ENCODE measurements around the gene SLC13A1.

GRCh38 chr7:123126691-123127090, 73.1 kb downstream of the SLC13A1 start:
- TF ChIP-seq, protein P1, sequence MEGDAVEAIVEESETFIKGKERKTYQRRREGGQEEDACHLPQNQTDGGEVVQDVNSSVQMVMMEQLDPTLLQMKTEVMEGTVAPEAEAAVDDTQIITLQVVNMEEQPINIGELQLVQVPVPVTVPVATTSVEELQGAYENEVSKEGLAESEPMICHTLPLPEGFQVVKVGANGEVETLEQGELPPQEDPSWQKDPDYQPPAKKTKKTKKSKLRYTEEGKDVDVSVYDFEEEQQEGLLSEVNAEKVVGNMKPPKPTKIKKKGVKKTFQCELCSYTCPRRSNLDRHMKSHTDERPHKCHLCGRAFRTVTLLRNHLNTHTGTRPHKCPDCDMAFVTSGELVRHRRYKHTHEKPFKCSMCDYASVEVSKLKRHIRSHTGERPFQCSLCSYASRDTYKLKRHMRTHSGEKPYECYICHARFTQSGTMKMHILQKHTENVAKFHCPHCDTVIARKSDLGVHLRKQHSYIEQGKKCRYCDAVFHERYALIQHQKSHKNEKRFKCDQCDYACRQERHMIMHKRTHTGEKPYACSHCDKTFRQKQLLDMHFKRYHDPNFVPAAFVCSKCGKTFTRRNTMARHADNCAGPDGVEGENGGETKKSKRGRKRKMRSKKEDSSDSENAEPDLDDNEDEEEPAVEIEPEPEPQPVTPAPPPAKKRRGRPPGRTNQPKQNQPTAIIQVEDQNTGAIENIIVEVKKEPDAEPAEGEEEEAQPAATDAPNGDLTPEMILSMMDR (IDR thresholded peaks at IDR 0.05): no peak
- no peak for TF ChIP-seq EZH2phosphoT487 (IDR thresholded peaks at IDR 0.05)

Data from neural progenitor cell (in vitro differentiated cells).